Ishikawa (cell line): Measurements from ENCODE around the gene PRKCH.
A peak's percentile ranks its signal among the peaks of the same experiment; 100 is the strongest.

Experiments
- CEBPB ChIP-seq: IDR thresholded peaks from 2 replicates; pipeline ENCODE4 v1.6.1; 2012
- CREB1 ChIP-seq: IDR thresholded peaks from 2 replicates; pipeline ENCODE4 v1.6.1; 2012; ENCODE audit warnings: low read depth
- EGR1 ChIP-seq: IDR thresholded peaks from 2 replicates; pipeline ENCODE4 v1.6.1; 2012
- EP300 ChIP-seq: IDR thresholded peaks from 2 replicates; pipeline ENCODE4 v1.6.1; 2012; ENCODE audit warnings: borderline replicate concordance
- FOXM1 ChIP-seq: IDR thresholded peaks from 2 replicates; pipeline ENCODE4 v1.6.1; 2012; ENCODE audit warnings: low read depth, borderline replicate concordance
- NFIC ChIP-seq: IDR thresholded peaks from 2 replicates; pipeline ENCODE4 v1.6.1; 2012
- RAD21 ChIP-seq: IDR thresholded peaks from 2 replicates; pipeline ENCODE4 v1.6.1; 2012; ENCODE audit warnings: low read depth
- REST ChIP-seq: IDR thresholded peaks from 2 replicates; pipeline ENCODE4 v1.6.1; 2012; ENCODE audit warnings: low read depth, mild to moderate bottlenecking
- TAF1 ChIP-seq: IDR thresholded peaks from 2 replicates; pipeline ENCODE4 v1.6.1; 2012; ENCODE audit warnings: low read depth, mild to moderate bottlenecking
- TCF12 ChIP-seq: IDR thresholded peaks from 2 replicates; pipeline ENCODE4 v1.6.1; 2012; ENCODE audit warnings: low read depth
- TEAD4 ChIP-seq: IDR thresholded peaks from 2 replicates; pipeline ENCODE4 v1.6.1; 2012
- YY1 ChIP-seq: IDR thresholded peaks from 2 replicates; pipeline ENCODE4 v1.6.1; 2012; ENCODE audit warnings: low read depth
- ZBTB7A ChIP-seq: IDR thresholded peaks from 2 replicates; pipeline ENCODE4 v1.6.1; 2012; ENCODE audit warnings: low read depth
- TF ChIP-seq, protein P1 (sequence below): IDR thresholded peaks from 2 replicates; pipeline ENCODE4 v1.6.1; 2012
- TF ChIP-seq, protein P2 (sequence below): IDR thresholded peaks from 2 replicates; pipeline ENCODE4 v1.6.1; 2012

Gene PRKCH

GRCh38 chr14:61535458-61535857 is 214.1 kb downstream of the PRKCH start:
- no peak for TF ChIP-seq EP300
- no peak for TF ChIP-seq CEBPB
- no peak for TF ChIP-seq FOXM1
- no peak for TF ChIP-seq YY1
- TF ChIP-seq, protein P1, sequence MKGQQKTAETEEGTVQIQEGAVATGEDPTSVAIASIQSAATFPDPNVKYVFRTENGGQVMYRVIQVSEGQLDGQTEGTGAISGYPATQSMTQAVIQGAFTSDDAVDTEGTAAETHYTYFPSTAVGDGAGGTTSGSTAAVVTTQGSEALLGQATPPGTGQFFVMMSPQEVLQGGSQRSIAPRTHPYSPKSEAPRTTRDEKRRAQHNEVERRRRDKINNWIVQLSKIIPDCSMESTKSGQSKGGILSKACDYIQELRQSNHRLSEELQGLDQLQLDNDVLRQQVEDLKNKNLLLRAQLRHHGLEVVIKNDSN: no peak
- no peak for TF ChIP-seq TCF12
- no peak for TF ChIP-seq RAD21
- TF ChIP-seq, protein P2, sequence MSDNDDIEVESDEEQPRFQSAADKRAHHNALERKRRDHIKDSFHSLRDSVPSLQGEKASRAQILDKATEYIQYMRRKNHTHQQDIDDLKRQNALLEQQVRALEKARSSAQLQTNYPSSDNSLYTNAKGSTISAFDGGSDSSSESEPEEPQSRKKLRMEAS: no peak
- no peak for TF ChIP-seq CREB1
- TF ChIP-seq ZBTB7A: no peak
- TF ChIP-seq EGR1: no peak
- TF ChIP-seq TAF1: no peak
- no peak for TF ChIP-seq TEAD4
- no peak for TF ChIP-seq NFIC
- TF ChIP-seq REST: no peak

DNA sequence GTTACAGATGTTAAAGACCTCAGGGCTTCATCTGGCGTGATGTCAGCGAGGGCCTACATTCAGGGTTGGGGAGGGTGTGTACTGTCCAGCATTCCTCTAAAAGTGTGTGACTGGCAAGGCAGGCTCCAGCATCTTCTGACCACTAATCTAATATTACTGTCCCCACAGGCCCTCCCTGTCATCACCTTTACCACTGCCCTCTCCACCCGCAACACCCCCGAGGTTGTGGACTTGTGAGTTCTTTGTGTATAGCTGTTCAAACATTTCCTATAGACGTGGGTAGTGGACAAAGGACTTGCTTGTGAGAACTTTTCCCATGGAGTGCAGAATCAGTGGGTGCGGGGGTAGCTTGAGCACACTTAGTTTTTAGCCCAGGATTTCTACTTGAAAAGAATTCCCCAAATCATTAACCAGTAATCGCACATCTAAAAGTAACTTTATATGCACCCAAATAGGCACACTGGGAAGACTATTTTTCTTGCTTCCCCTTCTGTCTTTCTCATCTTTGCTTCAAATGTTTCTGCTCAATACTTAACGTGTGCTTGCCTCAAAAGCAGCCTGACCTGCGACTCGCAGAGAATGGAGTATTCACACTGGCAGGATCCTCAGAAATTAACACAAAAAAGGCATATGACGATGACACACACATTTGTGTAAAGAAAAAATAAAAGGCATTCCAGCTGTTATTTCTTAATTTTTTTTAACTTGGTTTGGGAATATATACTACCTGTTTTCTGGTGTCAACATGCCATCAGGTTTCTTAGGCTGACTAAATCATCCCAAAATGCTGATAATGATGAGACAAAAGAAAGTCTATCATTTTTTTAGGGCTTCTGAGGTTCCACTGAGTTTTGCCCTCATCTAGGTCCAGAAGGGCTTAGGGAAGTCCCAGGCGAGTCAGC is 215.5 kb downstream of the PRKCH start:
- TF ChIP-seq TCF12 (no peak), FOXM1 (no peak), TAF1 (no peak), EGR1 (no peak), NFIC (no peak), RAD21 (no peak), EP300 (no peak)
- TF ChIP-seq, protein P1: no peak

DNA sequence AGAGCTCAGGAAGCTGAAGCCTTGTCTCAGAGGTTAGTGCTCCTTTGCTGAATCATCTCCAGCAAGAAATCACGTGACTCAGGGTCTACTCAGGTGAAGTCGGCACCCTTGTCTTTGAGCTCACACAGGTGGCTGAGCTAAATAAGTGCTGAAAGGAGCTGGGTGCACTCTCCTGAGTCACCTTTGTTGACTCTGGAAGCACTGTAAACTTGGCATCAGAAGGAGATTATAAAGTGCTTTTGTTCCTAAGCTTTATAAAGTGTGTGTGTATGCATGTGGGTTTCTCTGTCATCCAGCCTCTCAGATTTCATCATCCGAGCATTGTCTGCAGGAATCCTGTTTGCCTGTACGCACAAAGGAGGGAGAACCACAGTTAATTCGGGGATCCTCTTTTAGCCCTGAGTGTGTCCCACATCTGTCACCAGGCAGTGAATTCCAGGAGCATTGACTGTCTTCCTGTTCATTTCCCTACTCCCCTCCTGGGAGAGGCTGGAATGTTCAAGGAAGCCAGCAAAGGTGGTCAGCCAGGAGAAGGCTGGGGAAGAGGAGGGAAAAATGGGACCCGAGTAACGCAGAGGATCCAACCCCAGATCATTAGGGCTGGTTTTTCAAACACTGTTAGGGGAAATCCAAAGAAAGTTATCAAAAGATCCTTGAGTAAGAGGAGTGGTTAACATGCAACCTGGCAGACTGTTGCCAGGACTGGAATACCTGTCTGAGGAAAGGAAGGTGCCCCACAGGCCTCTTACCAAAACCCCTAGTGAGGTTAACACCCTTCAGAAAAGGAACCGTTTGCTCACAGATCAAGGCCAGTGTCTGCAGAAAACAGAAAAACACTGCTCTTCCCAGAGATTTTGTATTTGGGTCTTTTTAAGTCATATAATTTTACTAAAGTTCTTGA is 216.4 kb downstream of the PRKCH start:
- peak; percentile 68 for TF ChIP-seq EP300
- TF ChIP-seq, protein P1: peak; percentile 94
- TF ChIP-seq ZBTB7A: no peak
- TF ChIP-seq NFIC: peak; percentile 56; the same call in 1 of the 2 replicates
- peak; percentile 74; the same call in 1 of the 2 replicates for TF ChIP-seq TCF12
- TF ChIP-seq CEBPB: peak; percentile 71; the same call in 1 of the 2 replicates
- no peak for TF ChIP-seq RAD21
- TF ChIP-seq, protein P2: peak; percentile 24; the same call in 1 of the 2 replicates

GRCh38 chr14:61538464-61539022 is 217.2 kb downstream of the PRKCH start:
- TF ChIP-seq TEAD4: no peak
- no peak for TF ChIP-seq CREB1
- TF ChIP-seq ZBTB7A: no peak
- TF ChIP-seq YY1: no peak
- no peak for TF ChIP-seq FOXM1
- no peak for TF ChIP-seq REST
- TF ChIP-seq TCF12: no peak
- TF ChIP-seq, protein P1: no peak
- TF ChIP-seq TAF1: no peak
- TF ChIP-seq CEBPB: no peak
- no peak for TF ChIP-seq EGR1
- TF ChIP-seq, protein P2: no peak
- TF ChIP-seq EP300: no peak
- no peak for TF ChIP-seq RAD21
- no peak for TF ChIP-seq NFIC
